HepG2 (cell line): ENCODE data around the gene TMEM184C. TPM values are rescaled to one million over a fixed set of nuclear protein-coding genes. Genes with fewer than 3 reads are reported as not detected.
A peak's percentile ranks its signal among the peaks of the same experiment; 100 is the strongest.

Experiments
- AHDC1 ChIP-seq: sonication (generic); formaldehyde crosslinking; IDR thresholded peaks from 2 replicates; pipeline ENCODE4 v1.5.1; 2020; ENCODE audit warnings: mild to moderate bottlenecking, missing genetic modification reagents, borderline replicate concordance
- DMAP1 ChIP-seq: IDR thresholded peaks from 2 replicates; pipeline ENCODE4 v1.6.1; 2016
- FOXC1 ChIP-seq: sonication (generic); formaldehyde crosslinking; IDR thresholded peaks from 2 replicates; pipeline ENCODE4 v1.8.0; 2022; ENCODE audit warnings: mild to moderate bottlenecking, missing genetic modification reagents, borderline replicate concordance
- KDM6A ChIP-seq: IDR thresholded peaks from 2 replicates; pipeline ENCODE4 v1.6.1; 2016; ENCODE audit warnings: low read depth
- NR1H2 ChIP-seq: sonication (generic); formaldehyde crosslinking; IDR thresholded peaks from 2 replicates; pipeline ENCODE4 v1.8.1; 2022; ENCODE audit warnings: low read depth, missing genetic modification reagents, borderline replicate concordance
- PRPF4 ChIP-seq: fragments of 200-400 bp; formaldehyde crosslinking; IDR thresholded peaks from 2 replicates; pipeline ENCODE4 v1.6.1; 2016; ENCODE audit warnings: low read length, low read depth; ENCODE audit not compliant: poor library complexity, severe bottlenecking
- RBFOX2 ChIP-seq: fragments of 200-400 bp; formaldehyde crosslinking; IDR thresholded peaks from 2 replicates; pipeline ENCODE4 v1.6.1; 2017; ENCODE audit warnings: low read depth, mild to moderate bottlenecking, low read length
- SMYD3 ChIP-seq: sonication (generic); formaldehyde crosslinking; IDR thresholded peaks from 2 replicates; pipeline ENCODE4 v1.8.1; 2023; ENCODE audit warnings: mild to moderate bottlenecking, missing genetic modification reagents
- SNAPC2 ChIP-seq: sonication (generic); formaldehyde crosslinking; IDR thresholded peaks from 2 replicates; pipeline ENCODE4 v1.8.1; 2022; ENCODE audit warnings: mild to moderate bottlenecking, missing genetic modification reagents
- XRCC5 ChIP-seq: fragments of 200-400 bp; formaldehyde crosslinking; optimal IDR thresholded peaks from 2 replicates; pipeline ENCODE3; 2017; ENCODE audit warnings: mild to moderate bottlenecking, low read length
- ZC3H4 ChIP-seq: sonication (generic); formaldehyde crosslinking; IDR thresholded peaks from 2 replicates; pipeline ENCODE4 v1.4.0; 2020; ENCODE audit warnings: missing genetic modification reagents, borderline replicate concordance
- ZNF10 ChIP-seq: sonication (generic); formaldehyde crosslinking; IDR thresholded peaks from 2 replicates; pipeline ENCODE4 v1.4.0; 2020; ENCODE audit warnings: mild to moderate bottlenecking, low read depth, missing genetic modification reagents, borderline replicate concordance
- ZNF205 ChIP-seq: IDR thresholded peaks from 2 replicates; pipeline ENCODE4 v1.6.1; 2018; ENCODE audit warnings: missing biosample characterization, missing genetic modification reagents
- ZNF256 ChIP-seq: sonication (generic); formaldehyde crosslinking; conservative IDR thresholded peaks from 2 replicates; pipeline ENCODE4 v1.4.0; 2020; ENCODE audit warnings: missing genetic modification reagents
- polyA plus RNA-seq, 8 experiments: library from polyadenylated mRNA; depleted of rRNA in 3 of 8; stranded (reverse) in 7 of 8; unstranded in 1 of 8; fragments of >200 nt; fragmentation: Illumina TruSeq in 4 of 8; extraction: Trizol in 4 of 8; gene quantifications; 2 replicates each; pipeline versions ENCODE4 v1.2.1 to v1.2.3, GENCODE V29; 2011 to 2016; ENCODE audit warnings: low read depth in 4 of 8, missing spikeins in 1 of 8, mixed read lengths in 1 of 8; ENCODE audit not compliant: insufficient read depth in 1 of 8
- total RNA-seq, 5 experiments: library from RNA; depleted of rRNA; stranded (reverse); fragments of >200 nt; fragmentation: Illumina TruSeq; extraction: Trizol; gene quantifications; 2 replicates each; pipeline ENCODE4 v1.2.3, GENCODE V29; 2016; ENCODE audit warnings: low read depth in 1 of 5
- TF ChIP-seq, protein P1 (sequence below): sonication (generic); formaldehyde crosslinking; IDR thresholded peaks from 2 replicates; pipeline ENCODE4 v1.4.0; 2020; ENCODE audit warnings: missing genetic modification reagents
- TF ChIP-seq, protein P2 (sequence below): sonication (generic); formaldehyde crosslinking; IDR thresholded peaks from 2 replicates; pipeline ENCODE4 v1.5.0; 2020; ENCODE audit warnings: missing genetic modification reagents
- TF ChIP-seq, protein P3 (sequence below): sonication (generic); formaldehyde crosslinking; IDR thresholded peaks from 2 replicates; pipeline ENCODE4 v1.4.0; 2020; ENCODE audit warnings: missing genetic modification reagents

TMEM184C gene
- total and polyA plus RNA-seq, 2 of the 13 experiments (the other 11 are each of a cell fraction or from before 2014, with no cell fraction given), result 13.9 to 26.1 TPM

- TF ChIP-seq, protein P1, sequence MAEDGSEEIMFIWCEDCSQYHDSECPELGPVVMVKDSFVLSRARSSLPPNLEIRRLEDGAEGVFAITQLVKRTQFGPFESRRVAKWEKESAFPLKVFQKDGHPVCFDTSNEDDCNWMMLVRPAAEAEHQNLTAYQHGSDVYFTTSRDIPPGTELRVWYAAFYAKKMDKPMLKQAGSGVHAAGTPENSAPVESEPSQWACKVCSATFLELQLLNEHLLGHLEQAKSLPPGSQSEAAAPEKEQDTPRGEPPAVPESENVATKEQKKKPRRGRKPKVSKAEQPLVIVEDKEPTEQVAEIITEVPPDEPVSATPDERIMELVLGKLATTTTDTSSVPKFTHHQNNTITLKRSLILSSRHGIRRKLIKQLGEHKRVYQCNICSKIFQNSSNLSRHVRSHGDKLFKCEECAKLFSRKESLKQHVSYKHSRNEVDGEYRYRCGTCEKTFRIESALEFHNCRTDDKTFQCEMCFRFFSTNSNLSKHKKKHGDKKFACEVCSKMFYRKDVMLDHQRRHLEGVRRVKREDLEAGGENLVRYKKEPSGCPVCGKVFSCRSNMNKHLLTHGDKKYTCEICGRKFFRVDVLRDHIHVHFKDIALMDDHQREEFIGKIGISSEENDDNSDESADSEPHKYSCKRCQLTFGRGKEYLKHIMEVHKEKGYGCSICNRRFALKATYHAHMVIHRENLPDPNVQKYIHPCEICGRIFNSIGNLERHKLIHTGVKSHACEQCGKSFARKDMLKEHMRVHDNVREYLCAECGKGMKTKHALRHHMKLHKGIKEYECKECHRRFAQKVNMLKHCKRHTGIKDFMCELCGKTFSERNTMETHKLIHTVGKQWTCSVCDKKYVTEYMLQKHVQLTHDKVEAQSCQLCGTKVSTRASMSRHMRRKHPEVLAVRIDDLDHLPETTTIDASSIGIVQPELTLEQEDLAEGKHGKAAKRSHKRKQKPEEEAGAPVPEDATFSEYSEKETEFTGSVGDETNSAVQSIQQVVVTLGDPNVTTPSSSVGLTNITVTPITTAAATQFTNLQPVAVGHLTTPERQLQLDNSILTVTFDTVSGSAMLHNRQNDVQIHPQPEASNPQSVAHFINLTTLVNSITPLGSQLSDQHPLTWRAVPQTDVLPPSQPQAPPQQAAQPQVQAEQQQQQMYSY, result peak; percentile 29
- TF ChIP-seq ZNF10 (CRISPR knock-in tag) (no peak), ZNF205 (peak; percentile 82; the same call in 1 of the 2 replicates), DMAP1 (CRISPR knock-in tag) (peak; percentile 42; the same call in 1 of the 2 replicates), FOXC1 (peak; percentile 79; the same call in 1 of the 2 replicates), NR1H2 (CRISPR knock-in tag) (no peak), XRCC5 (peak; percentile 82), ZNF256 (CRISPR knock-in tag) (peak; percentile 87; the same call in 1 of the 2 replicates), RBFOX2 (peak; percentile 96), PRPF4 (no peak), AHDC1 (CRISPR knock-in tag) (no peak), SNAPC2 (CRISPR knock-in tag) (no peak), KDM6A (CRISPR knock-in tag) (no peak), ZC3H4 (no peak), SMYD3 (no peak)
- TF ChIP-seq, protein P2, sequence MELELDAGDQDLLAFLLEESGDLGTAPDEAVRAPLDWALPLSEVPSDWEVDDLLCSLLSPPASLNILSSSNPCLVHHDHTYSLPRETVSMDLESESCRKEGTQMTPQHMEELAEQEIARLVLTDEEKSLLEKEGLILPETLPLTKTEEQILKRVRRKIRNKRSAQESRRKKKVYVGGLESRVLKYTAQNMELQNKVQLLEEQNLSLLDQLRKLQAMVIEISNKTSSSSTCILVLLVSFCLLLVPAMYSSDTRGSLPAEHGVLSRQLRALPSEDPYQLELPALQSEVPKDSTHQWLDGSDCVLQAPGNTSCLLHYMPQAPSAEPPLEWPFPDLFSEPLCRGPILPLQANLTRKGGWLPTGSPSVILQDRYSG (CRISPR knock-in tag), result peak; percentile 63; the same call in 1 of the 2 replicates
- TF ChIP-seq, protein P3, sequence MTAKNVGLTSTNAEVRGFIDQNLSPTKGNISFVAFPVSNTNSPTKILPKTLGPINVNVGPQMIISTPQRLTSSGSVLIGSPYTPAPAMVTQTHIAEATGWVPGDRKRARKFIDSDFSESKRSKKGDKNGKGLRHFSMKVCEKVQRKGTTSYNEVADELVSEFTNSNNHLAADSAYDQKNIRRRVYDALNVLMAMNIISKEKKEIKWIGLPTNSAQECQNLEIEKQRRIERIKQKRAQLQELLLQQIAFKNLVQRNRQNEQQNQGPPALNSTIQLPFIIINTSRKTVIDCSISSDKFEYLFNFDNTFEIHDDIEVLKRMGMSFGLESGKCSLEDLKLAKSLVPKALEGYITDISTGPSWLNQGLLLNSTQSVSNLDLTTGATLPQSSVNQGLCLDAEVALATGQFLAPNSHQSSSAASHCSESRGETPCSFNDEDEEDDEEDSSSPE (CRISPR knock-in tag), result peak; percentile 73
Measured at GRCh38 chr4:147683717-147684700, 66.8 kb downstream of the TMEM184C start, which contains the start of gene PRMT9 (continued).
